ENCODE results near the gene LTBP1.

Gene LTBP1

DNA sequence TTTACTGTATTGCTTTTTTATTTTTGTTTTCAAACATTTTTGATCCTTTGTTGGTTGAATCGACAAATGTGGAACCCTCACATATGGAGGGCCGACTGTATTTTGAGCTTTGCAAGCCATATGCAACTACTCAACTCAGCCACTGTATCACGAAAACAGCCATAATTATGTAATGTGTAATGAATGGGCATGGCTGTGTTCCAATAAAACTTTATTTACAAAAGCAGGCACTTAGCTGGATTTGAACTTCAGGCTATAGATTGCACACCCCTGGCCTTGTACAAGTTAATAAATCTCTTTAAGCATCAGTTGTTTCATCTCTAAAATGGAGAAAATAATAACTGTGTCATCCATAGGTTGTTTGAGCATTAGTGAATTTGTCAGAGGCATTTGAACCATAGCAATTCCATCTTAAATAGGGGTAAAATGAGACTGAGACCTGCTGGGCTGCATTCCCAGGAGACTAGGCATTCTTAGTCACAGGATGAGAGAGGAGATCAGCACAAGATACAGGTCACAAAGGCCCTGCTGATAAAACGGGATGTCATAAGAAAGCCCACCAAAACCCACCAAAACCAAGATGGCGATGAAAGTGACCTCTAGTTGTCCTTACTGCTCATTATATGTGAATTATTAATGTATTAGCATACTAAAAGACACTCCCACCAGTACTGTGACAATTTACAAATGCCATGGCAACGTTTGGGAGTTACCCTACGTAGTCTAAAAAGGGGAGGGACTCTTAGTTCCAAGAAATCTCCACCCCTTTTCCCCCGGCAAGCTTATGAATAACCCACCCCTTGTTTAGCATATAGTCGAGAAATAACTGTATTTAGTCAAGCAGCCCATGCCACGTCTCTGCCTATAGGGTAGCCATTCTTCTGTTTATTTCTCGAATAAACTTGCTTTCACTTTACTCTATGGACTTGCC, 13.7 kb upstream of the LTBP1 start:
- H3K4me1 ChIP-seq (ENCODE audit: control insufficient read depth, low read depth, low read length), result peaks cover 29% of the 10 kb centered on the region
- no peak overlapping the region for H3K27ac ChIP-seq (ENCODE audit: low read length)
- no peak overlapping the region for H3K9ac ChIP-seq (ENCODE audit: low read length)
- no peak overlapping the region for H3K4me3 ChIP-seq (ENCODE audit: low read length)
- no peaks in the 10 kb centered on the region for H3K36me3 ChIP-seq (ENCODE audit: control insufficient read depth, low read depth, low read length)
- H3K9me3 ChIP-seq (ENCODE audit: control insufficient read depth, low read depth, low read length), result no peaks in the 10 kb centered on the region
- H3K27me3 ChIP-seq (ENCODE audit: control insufficient read depth, insufficient read depth, low read length), result no peaks in the 10 kb centered on the region

DNA sequence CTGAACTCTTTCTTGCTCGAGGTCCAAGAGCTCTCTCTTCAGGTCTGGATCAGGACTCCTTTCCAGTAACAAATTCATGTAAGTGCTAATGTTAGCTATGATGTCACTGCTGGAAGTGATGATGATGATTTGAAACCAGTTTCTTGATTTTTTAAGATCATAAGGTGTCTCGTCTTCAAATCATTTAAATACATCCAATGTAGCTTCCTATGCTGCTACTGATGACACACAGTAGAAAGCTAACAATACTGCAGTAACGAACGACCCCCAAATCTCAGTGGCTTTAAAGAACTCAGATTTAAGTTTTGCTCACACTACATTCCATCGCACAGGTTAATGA, 13.0 kb upstream of the LTBP1 start:
- no peak overlapping the region for H3K27ac ChIP-seq (ENCODE audit: low read length)
- no peaks in the 10 kb centered on the region for H3K36me3 ChIP-seq (ENCODE audit: control insufficient read depth, low read depth, low read length)
- no peaks in the 10 kb centered on the region for H3K9me3 ChIP-seq (ENCODE audit: control insufficient read depth, low read depth, low read length)
- no peak overlapping the region for H3K9ac ChIP-seq (ENCODE audit: low read length)
- H3K27me3 ChIP-seq (ENCODE audit: control insufficient read depth, insufficient read depth, low read length), result no peaks in the 10 kb centered on the region
- no peak overlapping the region for H3K4me3 ChIP-seq (ENCODE audit: low read length)
- H3K4me1 ChIP-seq (ENCODE audit: control insufficient read depth, low read depth, low read length), result peaks cover 35% of the 10 kb centered on the region

DNA sequence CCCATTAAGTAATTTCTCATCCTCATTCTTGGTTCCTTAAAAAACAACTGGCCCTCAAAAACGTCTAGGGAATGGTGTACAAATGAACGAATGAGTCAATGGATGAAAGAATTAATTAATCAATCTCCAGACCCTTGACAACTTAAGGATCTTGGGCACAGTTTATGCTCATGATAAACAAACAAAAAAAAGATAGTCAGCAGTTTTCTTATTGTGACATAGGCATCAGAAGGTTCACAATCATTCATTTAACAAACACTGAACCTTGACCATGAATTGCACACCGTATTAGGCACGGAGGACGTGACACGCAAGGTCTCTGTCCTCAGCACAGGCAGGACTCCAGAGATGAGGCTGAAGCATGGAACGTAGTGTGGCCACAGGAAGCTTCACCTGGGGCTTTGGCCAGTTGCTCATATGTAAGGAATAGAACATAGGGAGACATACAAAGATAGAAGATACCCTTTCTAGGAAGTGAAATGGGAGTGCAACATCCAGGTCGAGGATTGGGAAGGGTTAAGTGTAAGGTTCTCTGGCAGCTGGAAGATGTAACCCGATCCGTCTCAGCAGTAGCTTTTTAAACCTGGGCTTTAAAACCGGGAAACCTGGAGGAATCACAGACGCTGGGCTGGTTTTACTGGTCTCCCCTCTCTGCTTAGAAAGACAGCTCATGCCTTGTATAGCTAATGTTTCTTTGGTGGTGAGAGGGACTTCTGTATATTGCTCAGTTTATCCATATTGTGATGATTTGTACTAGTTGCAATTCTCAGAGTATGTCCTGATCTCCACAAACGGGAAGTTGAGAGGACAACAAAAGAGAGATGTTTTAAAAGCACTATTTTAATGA, 8.9 kb upstream of the LTBP1 start:
- no peaks in the 10 kb centered on the region for H3K9me3 ChIP-seq (ENCODE audit: control insufficient read depth, low read depth, low read length)
- no peak overlapping the region for H3K27ac ChIP-seq (ENCODE audit: low read length)
- peaks cover 27% of the 10 kb centered on the region for H3K4me1 ChIP-seq (ENCODE audit: control insufficient read depth, low read depth, low read length)
- no peak overlapping the region for H3K9ac ChIP-seq (ENCODE audit: low read length)
- no peaks in the 10 kb centered on the region for H3K27me3 ChIP-seq (ENCODE audit: control insufficient read depth, insufficient read depth, low read length)
- peak overlapping the region; percentile 0 for H3K4me3 ChIP-seq (ENCODE audit: low read length)
- H3K36me3 ChIP-seq (ENCODE audit: control insufficient read depth, low read depth, low read length), result no peaks in the 10 kb centered on the region

DNA sequence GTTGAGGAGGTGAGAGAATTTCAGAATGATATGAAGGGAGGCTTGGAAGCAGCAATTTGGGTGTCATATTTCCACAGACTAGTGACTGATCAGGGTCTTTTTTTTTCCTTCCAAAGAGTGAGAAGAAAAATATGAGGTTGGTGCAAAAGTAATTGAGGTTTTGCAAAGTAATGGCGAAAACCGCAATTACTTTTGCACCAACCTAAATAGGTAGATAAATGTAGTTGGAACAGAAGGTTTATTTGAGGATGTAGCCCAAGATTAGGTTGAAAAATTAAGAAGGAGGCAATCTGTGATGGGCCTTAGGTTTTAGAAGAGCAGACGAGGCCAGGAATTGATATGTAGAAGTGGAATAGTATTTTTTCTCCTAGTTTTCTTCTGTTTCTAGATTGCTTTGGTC, 7.8 kb upstream of the LTBP1 start:
- Histone ChIP-seq H3K9me3 (ENCODE audit: control insufficient read depth, low read depth, low read length) (no peaks in the 10 kb centered on the region), H3K27ac (ENCODE audit: low read length) (no peak overlapping the region), H3K27me3 (ENCODE audit: control insufficient read depth, insufficient read depth, low read length) (no peaks in the 10 kb centered on the region), H3K9ac (ENCODE audit: low read length) (no peak overlapping the region), H3K4me1 (ENCODE audit: control insufficient read depth, low read depth, low read length) (peaks cover 27% of the 10 kb centered on the region), H3K4me3 (ENCODE audit: low read length) (no peak overlapping the region), H3K36me3 (ENCODE audit: control insufficient read depth, low read depth, low read length) (no peaks in the 10 kb centered on the region)

DNA sequence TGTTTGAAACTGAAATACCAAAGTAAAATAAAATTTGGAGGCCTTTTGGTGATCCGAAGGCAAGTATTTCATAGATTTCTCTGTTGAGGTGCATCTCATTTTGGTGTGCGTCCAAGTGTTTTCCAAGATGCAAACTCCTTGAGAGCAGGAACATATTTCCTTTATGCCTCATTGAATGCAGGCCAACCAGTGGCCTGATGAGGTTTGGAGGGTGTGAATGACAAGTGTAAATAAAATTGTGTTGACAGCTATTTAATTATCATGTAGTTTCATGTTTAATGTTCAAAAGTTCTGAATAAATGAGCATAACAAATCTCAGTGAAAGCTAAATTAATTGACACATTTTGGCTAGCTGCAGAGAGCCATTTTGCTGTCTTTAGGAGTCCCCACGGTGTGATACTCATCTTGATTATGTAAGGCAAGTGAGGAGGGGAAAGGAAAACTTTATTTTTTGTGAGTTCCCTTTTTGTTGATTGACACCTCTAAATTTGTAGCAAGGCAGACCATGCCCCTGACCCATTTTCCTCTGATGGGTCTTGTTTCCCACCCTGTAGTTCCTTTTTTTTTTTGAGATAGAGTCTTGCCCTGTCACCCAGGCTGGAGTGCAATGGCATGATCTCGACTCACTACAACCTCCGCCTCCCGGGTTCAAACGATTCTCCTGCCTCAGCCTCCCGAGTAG, 6.3 kb upstream of the LTBP1 start:
- no peaks in the 10 kb centered on the region for H3K9me3 ChIP-seq (ENCODE audit: control insufficient read depth, low read depth, low read length)
- H3K27ac ChIP-seq (ENCODE audit: low read length), result no peak overlapping the region
- no peaks in the 10 kb centered on the region for H3K36me3 ChIP-seq (ENCODE audit: control insufficient read depth, low read depth, low read length)
- no peak overlapping the region for H3K4me3 ChIP-seq (ENCODE audit: low read length)
- H3K9ac ChIP-seq (ENCODE audit: low read length), result no peak overlapping the region
- H3K4me1 ChIP-seq (ENCODE audit: control insufficient read depth, low read depth, low read length), result peaks cover 27% of the 10 kb centered on the region
- no peaks in the 10 kb centered on the region for H3K27me3 ChIP-seq (ENCODE audit: control insufficient read depth, insufficient read depth, low read length)

DNA sequence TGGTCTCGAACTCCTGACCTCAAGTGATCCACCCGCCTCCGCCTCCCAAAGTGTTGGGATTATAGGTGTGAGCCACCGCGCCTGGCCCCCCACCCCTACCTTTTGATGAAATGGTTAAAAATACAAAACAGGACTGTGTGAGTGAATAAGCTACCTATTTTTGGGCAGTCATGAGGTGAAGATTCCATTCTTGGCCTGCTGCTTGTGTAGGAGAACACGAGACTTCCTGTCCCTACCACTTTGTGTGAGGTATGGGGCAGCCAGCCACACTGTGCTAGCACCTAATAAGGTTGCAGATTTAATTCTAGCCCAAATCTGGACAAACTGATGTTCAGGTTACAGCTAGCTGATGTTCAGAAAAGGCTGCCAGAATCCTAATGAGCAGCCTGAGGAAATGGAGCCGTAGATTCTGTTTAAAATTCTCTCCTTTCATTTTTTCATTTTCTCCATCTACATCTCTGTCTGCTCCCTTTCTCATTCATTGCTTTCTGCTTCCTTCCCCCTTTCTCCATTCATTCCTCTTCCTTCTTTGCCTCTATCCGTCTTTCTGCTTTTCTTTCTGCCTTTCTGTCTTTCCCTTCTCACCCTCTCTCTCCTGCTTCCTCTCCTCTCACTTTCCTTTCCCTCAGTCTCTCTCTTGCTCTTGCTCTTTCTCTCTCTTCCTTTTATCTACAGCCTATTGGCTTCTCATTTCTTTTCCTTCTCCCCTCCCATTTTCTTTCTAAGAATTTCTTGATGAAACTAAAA, 4.6 kb upstream of the LTBP1 start:
- Histone ChIP-seq H3K27me3 (ENCODE audit: control insufficient read depth, insufficient read depth, low read length) (no peaks in the 10 kb centered on the region), H3K27ac (ENCODE audit: low read length) (no peak overlapping the region), H3K4me1 (ENCODE audit: control insufficient read depth, low read depth, low read length) (peaks cover 16% of the 10 kb centered on the region), H3K9ac (ENCODE audit: low read length) (no peak overlapping the region), H3K4me3 (ENCODE audit: low read length) (no peak overlapping the region), H3K9me3 (ENCODE audit: control insufficient read depth, low read depth, low read length) (no peaks in the 10 kb centered on the region), H3K36me3 (ENCODE audit: control insufficient read depth, low read depth, low read length) (no peaks in the 10 kb centered on the region)

DNA sequence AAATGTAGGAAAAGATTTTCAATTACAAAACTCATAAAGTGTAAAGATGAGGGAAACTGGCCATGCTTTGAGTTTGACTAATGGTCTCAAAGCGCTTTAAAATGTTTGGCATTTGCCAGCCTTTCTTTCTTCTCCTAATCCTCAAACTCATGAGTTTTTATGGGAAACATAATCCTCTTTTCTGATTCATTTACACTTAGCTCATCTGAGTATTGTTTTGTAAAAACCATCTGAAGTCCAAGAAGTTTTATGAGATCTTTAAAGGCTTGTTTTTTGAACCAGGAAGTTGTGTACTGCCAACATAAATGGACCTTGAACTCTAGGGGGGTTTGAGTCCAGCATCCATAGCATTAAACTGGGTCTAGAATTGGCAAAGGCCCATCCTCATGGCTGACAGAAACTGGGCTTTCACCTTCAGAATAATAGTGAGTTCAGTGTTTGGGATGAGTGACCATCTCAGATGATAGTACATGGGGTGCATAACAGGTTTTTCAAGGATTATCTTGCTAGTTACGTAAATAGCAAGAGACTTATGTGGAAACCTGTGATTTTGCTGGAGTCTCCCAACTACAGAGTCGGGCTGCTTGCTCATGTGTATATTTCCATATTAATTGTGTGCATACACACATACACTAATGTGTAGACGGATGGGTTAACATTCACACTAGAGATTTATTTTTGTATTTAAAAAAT, 3.8 kb upstream of the LTBP1 start:
- Histone ChIP-seq H3K9me3 (ENCODE audit: control insufficient read depth, low read depth, low read length) (no peaks in the 10 kb centered on the region), H3K27me3 (ENCODE audit: control insufficient read depth, insufficient read depth, low read length) (peaks cover under 1% of the 10 kb centered on the region), H3K36me3 (ENCODE audit: control insufficient read depth, low read depth, low read length) (no peaks in the 10 kb centered on the region), H3K9ac (ENCODE audit: low read length) (no peak overlapping the region), H3K27ac (ENCODE audit: low read length) (no peak overlapping the region), H3K4me3 (ENCODE audit: low read length) (no peak overlapping the region), H3K4me1 (ENCODE audit: control insufficient read depth, low read depth, low read length) (peaks cover 12% of the 10 kb centered on the region)

DNA sequence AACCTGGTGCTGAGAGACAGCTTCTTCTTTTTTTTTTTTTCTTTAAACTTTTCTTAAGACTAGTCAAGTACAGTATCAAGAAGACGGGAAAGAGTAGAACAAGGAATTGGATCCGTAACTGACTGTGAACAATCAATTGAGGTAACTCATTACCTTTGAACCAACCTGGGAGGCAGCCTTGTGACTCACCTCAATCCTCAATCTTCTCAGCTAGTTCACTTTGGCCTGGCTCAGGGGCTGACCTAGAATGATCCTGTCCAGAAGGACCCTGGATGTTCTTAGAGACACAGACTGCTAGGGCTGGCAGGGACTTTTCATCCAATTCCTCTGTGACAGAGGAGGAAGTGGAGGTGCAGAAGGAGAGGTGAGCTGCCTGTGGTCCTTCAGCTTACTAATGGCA, 1.5 kb upstream of the LTBP1 start:
- no peak overlapping the region for H3K4me3 ChIP-seq (ENCODE audit: low read length)
- no peak overlapping the region for H3K9ac ChIP-seq (ENCODE audit: low read length)
- no peak overlapping the region for H3K27ac ChIP-seq (ENCODE audit: low read length)
- no peaks in the 10 kb centered on the region for H3K36me3 ChIP-seq (ENCODE audit: control insufficient read depth, low read depth, low read length)
- H3K4me1 ChIP-seq (ENCODE audit: control insufficient read depth, low read depth, low read length), result peaks cover 8% of the 10 kb centered on the region
- H3K27me3 ChIP-seq (ENCODE audit: control insufficient read depth, insufficient read depth, low read length), result peaks cover 10% of the 10 kb centered on the region
- no peaks in the 10 kb centered on the region for H3K9me3 ChIP-seq (ENCODE audit: control insufficient read depth, low read depth, low read length)

DNA sequence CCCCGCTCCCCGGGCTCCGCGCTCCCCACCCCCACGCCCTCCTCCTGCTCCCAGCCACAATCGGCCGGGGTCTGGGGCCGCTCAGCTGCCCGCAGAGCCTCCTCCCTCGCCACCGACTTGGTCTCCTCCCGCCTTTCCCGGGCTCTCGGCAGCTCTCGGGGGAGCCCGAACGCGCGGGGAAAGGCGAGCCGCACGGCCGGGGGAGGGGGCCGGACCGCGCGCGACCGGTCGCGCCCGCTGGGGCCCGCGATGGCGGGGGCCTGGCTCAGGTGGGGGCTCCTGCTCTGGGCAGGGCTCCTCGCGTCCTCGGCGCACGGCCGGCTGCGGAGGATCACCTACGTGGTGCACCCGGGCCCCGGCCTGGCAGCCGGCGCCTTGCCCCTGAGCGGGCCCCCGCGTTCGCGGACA, 327 bp downstream of the LTBP1 start:
- Histone ChIP-seq H3K27ac (ENCODE audit: low read length) (no peak overlapping the region), H3K4me3 (ENCODE audit: low read length) (peak overlapping the region; percentile 73), H3K36me3 (ENCODE audit: control insufficient read depth, low read depth, low read length) (no peaks in the 10 kb centered on the region), H3K4me1 (ENCODE audit: control insufficient read depth, low read depth, low read length) (peaks cover 8% of the 10 kb centered on the region), H3K27me3 (ENCODE audit: control insufficient read depth, insufficient read depth, low read length) (peaks cover 10% of the 10 kb centered on the region), H3K9ac (ENCODE audit: low read length) (peak overlapping the region; percentile 52), H3K9me3 (ENCODE audit: control insufficient read depth, low read depth, low read length) (no peaks in the 10 kb centered on the region)

DNA sequence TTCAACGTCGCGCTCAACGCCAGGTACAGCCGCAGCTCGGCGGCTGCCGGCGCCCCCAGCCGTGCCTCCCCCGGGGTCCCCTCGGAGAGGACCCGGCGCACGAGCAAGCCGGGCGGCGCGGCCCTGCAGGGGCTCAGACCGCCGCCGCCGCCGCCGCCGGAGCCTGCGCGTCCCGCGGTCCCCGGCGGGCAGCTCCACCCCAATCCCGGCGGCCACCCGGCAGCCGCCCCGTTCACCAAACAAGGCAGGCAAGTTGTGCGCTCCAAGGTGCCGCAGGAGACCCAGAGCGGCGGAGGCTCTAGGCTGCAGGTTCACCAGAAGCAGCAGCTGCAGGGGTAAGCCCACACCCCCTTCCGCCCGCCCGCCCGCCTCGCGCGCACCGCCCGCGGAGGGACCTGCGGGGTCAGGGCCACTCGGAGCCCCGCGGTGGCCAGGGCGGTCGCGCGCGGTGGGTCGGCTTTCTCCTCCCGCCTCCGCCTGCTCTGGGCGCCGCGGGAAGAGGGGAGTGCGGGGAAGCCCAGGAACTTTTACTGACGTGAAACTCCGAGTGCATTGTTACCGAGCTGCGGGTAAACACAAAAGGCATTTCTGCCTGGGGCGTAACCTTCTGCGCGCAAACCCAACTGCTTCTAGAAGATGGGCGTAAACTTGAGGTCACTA, 861 bp downstream of the LTBP1 start:
- peak overlapping the region; percentile 73 for H3K4me3 ChIP-seq (ENCODE audit: low read length)
- H3K27ac ChIP-seq (ENCODE audit: low read length), result no peak overlapping the region
- H3K9me3 ChIP-seq (ENCODE audit: control insufficient read depth, low read depth, low read length), result no peaks in the 10 kb centered on the region
- peaks cover 8% of the 10 kb centered on the region for H3K4me1 ChIP-seq (ENCODE audit: control insufficient read depth, low read depth, low read length)
- H3K27me3 ChIP-seq (ENCODE audit: control insufficient read depth, insufficient read depth, low read length), result peaks cover 10% of the 10 kb centered on the region
- H3K36me3 ChIP-seq (ENCODE audit: control insufficient read depth, low read depth, low read length), result no peaks in the 10 kb centered on the region
- peak overlapping the region; percentile 52 for H3K9ac ChIP-seq (ENCODE audit: low read length)
